ENCODE results near the gene CCDC86. TPM values are rescaled to one million over a fixed set of nuclear protein-coding genes. Genes with fewer than 3 reads are reported as not detected.

CCDC86 gene
- total RNA-seq, 1 donor from 2014 or later, result 3.3 TPM

DNA sequence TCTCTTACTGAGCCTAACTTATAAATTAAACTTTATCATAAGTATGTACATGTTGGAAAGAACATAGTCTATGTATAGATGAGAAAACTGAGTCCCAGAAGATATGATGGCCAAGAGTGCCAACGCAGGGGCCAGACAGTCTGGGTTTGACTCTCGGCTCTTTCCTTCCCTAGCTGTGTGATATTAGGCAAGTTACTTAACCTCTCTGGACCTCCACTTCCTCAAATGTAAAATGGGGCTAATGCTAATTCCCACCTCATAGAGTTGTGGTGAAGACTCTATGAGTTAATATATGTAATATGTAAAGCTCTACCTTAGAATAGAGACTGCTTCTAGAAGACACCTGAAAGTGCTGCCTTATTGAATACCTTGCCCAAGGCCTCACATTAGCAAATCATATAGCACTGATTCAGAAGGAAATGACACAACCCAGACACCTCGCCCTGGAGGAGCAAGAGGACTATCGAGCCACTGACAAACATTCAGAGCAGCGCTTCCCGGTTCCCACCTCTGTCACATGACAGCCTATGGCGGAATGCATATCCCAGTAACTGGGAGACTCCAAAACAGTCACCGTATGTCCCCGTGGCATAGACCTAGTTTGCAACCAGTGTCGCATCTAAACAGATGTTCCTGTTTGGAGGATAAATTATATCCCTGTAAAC is 11.3 kb upstream of the CCDC86 start:
- no peaks in the 10 kb centered on the region for H3K9me3 ChIP-seq (ENCODE audit: low read depth)
- no peak overlapping the region for H3K27ac ChIP-seq
- H3K79me2 ChIP-seq (ENCODE audit: low read depth), result no peaks in the 10 kb centered on the region
- no peaks in the 10 kb centered on the region for H3K4me1 ChIP-seq
- no peaks in the 10 kb centered on the region for H3K4me1 Mint-ChIP-seq
- H3K9me3 Mint-ChIP-seq, result no peaks in the 10 kb centered on the region
- no peak overlapping the region for H3K4me3 ChIP-seq
- no peak overlapping the region for H3K27ac Mint-ChIP-seq
- no peak overlapping the region for H3K9ac ChIP-seq
- no peaks in the 10 kb centered on the region for H3F3A ChIP-seq (ENCODE audit: low read depth)
- peaks cover 11% of the 10 kb centered on the region for H3K27me3 Mint-ChIP-seq (ENCODE audit: insufficient read depth, low read depth)
- DNase-seq (ENCODE audit: low spot score), result no peak
- no peak overlapping the region for H3K4me2 ChIP-seq
- H3K4me3 Mint-ChIP-seq, result no peak overlapping the region
- no peak overlapping the region for H2AFZ ChIP-seq (replicated peaks)
- H3K36me3 ChIP-seq, result no peaks in the 10 kb centered on the region
- H3K27me3 ChIP-seq, result peaks cover 42% of the 10 kb centered on the region
- H3K36me3 Mint-ChIP-seq, result no peaks in the 10 kb centered on the region
- TF ChIP-seq EZH2 (IDR thresholded peaks at IDR 0.05) (no peak), CTCF (IDR thresholded peaks at IDR 0.05) (no peak), EZH2phosphoT487 (IDR thresholded peaks at IDR 0.05) (no peak)
- no peaks in the 10 kb centered on the region for H4K20me1 ChIP-seq (ENCODE audit: low read depth)

DNA sequence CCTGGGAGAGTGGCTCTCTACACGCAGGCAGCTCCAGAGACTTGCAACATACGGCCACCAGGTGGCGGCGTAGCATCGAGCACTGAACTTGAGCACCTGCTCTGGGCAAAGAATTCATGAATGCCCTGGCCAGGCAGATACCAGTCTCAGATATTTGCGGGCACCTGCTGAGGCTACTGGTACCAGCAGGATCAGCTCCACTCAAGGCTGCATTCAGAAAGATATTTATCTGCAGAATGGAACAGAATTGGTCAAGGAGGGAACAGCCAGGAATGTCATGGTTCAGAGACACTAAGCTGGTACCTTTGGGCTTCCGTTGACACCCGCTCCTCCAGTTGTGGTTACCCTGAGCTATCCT is 10.8 kb upstream of the CCDC86 start:
- H3F3A ChIP-seq (ENCODE audit: low read depth), result no peaks in the 10 kb centered on the region
- peak; percentile 85 for DNase-seq (ENCODE audit: low spot score)
- H3K36me3 ChIP-seq, result no peaks in the 10 kb centered on the region
- H3K4me1 ChIP-seq, result no peaks in the 10 kb centered on the region
- no peak overlapping the region for H3K27ac ChIP-seq
- no peak overlapping the region for H3K27ac Mint-ChIP-seq
- no peak overlapping the region for H3K4me3 ChIP-seq
- H4K20me1 ChIP-seq (ENCODE audit: low read depth), result no peaks in the 10 kb centered on the region
- no peaks in the 10 kb centered on the region for H3K79me2 ChIP-seq (ENCODE audit: low read depth)
- no peaks in the 10 kb centered on the region for H3K36me3 Mint-ChIP-seq
- H3K9me3 ChIP-seq (ENCODE audit: low read depth), result no peaks in the 10 kb centered on the region
- no peak overlapping the region for H3K9ac ChIP-seq
- H3K27me3 Mint-ChIP-seq (ENCODE audit: insufficient read depth, low read depth), result peaks cover 11% of the 10 kb centered on the region
- H3K4me3 Mint-ChIP-seq, result no peak overlapping the region
- H2AFZ ChIP-seq (replicated peaks), result no peak overlapping the region
- no peak overlapping the region for H3K4me2 ChIP-seq
- TF ChIP-seq EZH2 (IDR thresholded peaks at IDR 0.05) (no peak), CTCF (IDR thresholded peaks at IDR 0.05) (peak; percentile 92), EZH2phosphoT487 (IDR thresholded peaks at IDR 0.05) (no peak)
- peaks cover 45% of the 10 kb centered on the region for H3K27me3 ChIP-seq
- H3K4me1 Mint-ChIP-seq, result no peaks in the 10 kb centered on the region
- H3K9me3 Mint-ChIP-seq, result no peaks in the 10 kb centered on the region

DNA sequence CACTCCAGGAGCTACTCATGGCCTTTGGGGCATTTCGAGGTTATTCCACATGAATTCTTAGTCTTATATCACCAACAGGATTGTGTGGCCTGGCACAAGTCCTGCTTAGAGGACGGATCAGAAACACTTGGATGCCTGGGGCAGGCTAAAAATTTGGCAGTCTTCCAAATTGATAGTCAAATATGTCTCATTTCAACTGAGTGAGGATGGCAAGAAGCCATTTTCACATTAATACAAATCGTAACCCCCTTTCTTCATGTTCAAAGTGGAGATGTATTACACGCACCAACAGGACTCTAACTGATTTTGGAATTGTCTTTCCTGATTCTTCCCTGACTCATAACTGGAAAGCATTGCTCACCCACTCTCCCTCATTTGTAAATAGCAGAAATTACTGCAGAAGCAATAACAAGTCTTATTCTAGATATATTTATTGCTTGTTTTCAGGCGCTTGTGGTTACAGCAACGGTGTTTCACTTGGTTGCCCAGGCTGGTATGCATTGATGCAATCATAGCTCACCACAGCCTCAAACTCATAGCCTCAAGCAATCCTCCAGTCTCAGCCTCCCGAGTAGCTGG is 10.3 kb upstream of the CCDC86 start:
- H3K9ac ChIP-seq, result no peak overlapping the region
- H3K4me1 ChIP-seq, result no peaks in the 10 kb centered on the region
- H3K9me3 ChIP-seq (ENCODE audit: low read depth), result no peaks in the 10 kb centered on the region
- Mint-ChIP-seq H3K36me3 (no peaks in the 10 kb centered on the region), H3K27ac (no peak overlapping the region), H3K4me3 (no peak overlapping the region), H3K9me3 (no peaks in the 10 kb centered on the region), H3K27me3 (ENCODE audit: insufficient read depth, low read depth) (peaks cover 11% of the 10 kb centered on the region), H3K4me1 (no peaks in the 10 kb centered on the region)
- no peak overlapping the region for H2AFZ ChIP-seq (replicated peaks)
- TF ChIP-seq EZH2 (IDR thresholded peaks at IDR 0.05) (no peak), EZH2phosphoT487 (IDR thresholded peaks at IDR 0.05) (no peak), CTCF (IDR thresholded peaks at IDR 0.05) (no peak)
- H3K27me3 ChIP-seq, result peaks cover 45% of the 10 kb centered on the region
- H3K4me3 ChIP-seq, result no peak overlapping the region
- no peaks in the 10 kb centered on the region for H3K79me2 ChIP-seq (ENCODE audit: low read depth)
- no peak for DNase-seq (ENCODE audit: low spot score)
- no peaks in the 10 kb centered on the region for H3K36me3 ChIP-seq
- H3F3A ChIP-seq (ENCODE audit: low read depth), result no peaks in the 10 kb centered on the region
- no peak overlapping the region for H3K27ac ChIP-seq
- H4K20me1 ChIP-seq (ENCODE audit: low read depth), result no peaks in the 10 kb centered on the region
- no peak overlapping the region for H3K4me2 ChIP-seq
